DOHH2 (cell line): Measurements from ENCODE around the gene PRKAR2B.

Experiments
- H3F3A ChIP-seq: fragments of 200-600 bp; sonication (generic), shearing (Covaris generic); 2 replicates; pipeline ENCODE4 v1.6.0; 2016; ENCODE audit warnings: antibody characterized with exemption, mild to moderate bottlenecking; ENCODE audit not compliant: control insufficient read depth, insufficient read depth
- H3K27ac ChIP-seq: fragments of 200-600 bp; sonication (generic); 2 replicates; pipeline ENCODE4 v1.5.1; 2014; ENCODE audit warnings: low read depth, mild to moderate bottlenecking, low read length, moderate library complexity
- H3K27me3 ChIP-seq: fragments of 200-600 bp; sonication (generic); 2 replicates; pipeline ENCODE4 v1.6.1; 2014; ENCODE audit warnings: mild to moderate bottlenecking, low read length, mixed read lengths; ENCODE audit not compliant: control insufficient read depth
- H3K36me3 ChIP-seq: fragments of 200-600 bp; sonication (generic); 2 replicates; pipeline ENCODE4 v1.6.1; 2014; ENCODE audit warnings: mild to moderate bottlenecking, low read length, moderate library complexity, mixed read lengths; ENCODE audit not compliant: control insufficient read depth
- H3K4me1 ChIP-seq: fragments of 200-600 bp; sonication (generic); 2 replicates; pipeline ENCODE4 v1.6.1; 2014; ENCODE audit warnings: mild to moderate bottlenecking, low read length, mixed read lengths; ENCODE audit not compliant: control insufficient read depth
- H3K4me2 ChIP-seq: fragments of 200-600 bp; sonication (generic); 2 replicates; pipeline ENCODE4 v1.6.0; 2014; ENCODE audit warnings: mild to moderate bottlenecking, low read length, moderate library complexity
- H3K4me3 ChIP-seq: fragments of 200-600 bp; sonication (generic); 2 replicates; pipeline ENCODE4 v1.5.1; 2014; ENCODE audit warnings: mild to moderate bottlenecking, low read length, mixed read lengths
- H3K79me2 ChIP-seq: fragments of 200-600 bp; sonication (generic); 2 replicates; pipeline ENCODE4 v1.6.1; 2014; ENCODE audit warnings: mild to moderate bottlenecking, low read length, mixed read lengths; ENCODE audit not compliant: control insufficient read depth
- H3K9me2 ChIP-seq: fragments of 200-600 bp; sonication (generic); replicated peaks from 2 replicates; pipeline ENCODE4 v1.6.1; 2014; ENCODE audit warnings: mild to moderate bottlenecking, low read length, mixed read lengths; ENCODE audit not compliant: control insufficient read depth
- H3K9me3 ChIP-seq: fragments of 200-600 bp; sonication (generic); 2 replicates; pipeline ENCODE4 v1.6.1; 2014; ENCODE audit warnings: antibody characterized with exemption, low read length, mixed read lengths; ENCODE audit not compliant: control insufficient read depth, insufficient read depth
- H4K20me1 ChIP-seq: fragments of 200-600 bp; sonication (generic); 2 replicates; pipeline ENCODE4 v1.6.0; 2014; ENCODE audit warnings: low read depth, mild to moderate bottlenecking, antibody characterized with exemption, low read length, moderate library complexity; ENCODE audit not compliant: control insufficient read depth, insufficient read depth
- EZH2phosphoT487 ChIP-seq: fragments of 200-600 bp; sonication (generic); IDR thresholded peaks from 2 replicates; pipeline ENCODE4 v1.6.1; 2017; ENCODE audit warnings: borderline replicate concordance, mild to moderate bottlenecking, antibody characterized with exemption, low read length, moderate library complexity, mixed read lengths
- TF ChIP-seq, protein P1 (sequence below): fragments of 200-600 bp; sonication (generic); IDR thresholded peaks from one replicate; pipeline ENCODE4 v1.5.1; 2014; ENCODE audit warnings: antibody characterized with exemption, mild to moderate bottlenecking, low read depth, low read length; ENCODE audit not compliant: poor library complexity, severe bottlenecking

Gene PRKAR2B

DNA sequence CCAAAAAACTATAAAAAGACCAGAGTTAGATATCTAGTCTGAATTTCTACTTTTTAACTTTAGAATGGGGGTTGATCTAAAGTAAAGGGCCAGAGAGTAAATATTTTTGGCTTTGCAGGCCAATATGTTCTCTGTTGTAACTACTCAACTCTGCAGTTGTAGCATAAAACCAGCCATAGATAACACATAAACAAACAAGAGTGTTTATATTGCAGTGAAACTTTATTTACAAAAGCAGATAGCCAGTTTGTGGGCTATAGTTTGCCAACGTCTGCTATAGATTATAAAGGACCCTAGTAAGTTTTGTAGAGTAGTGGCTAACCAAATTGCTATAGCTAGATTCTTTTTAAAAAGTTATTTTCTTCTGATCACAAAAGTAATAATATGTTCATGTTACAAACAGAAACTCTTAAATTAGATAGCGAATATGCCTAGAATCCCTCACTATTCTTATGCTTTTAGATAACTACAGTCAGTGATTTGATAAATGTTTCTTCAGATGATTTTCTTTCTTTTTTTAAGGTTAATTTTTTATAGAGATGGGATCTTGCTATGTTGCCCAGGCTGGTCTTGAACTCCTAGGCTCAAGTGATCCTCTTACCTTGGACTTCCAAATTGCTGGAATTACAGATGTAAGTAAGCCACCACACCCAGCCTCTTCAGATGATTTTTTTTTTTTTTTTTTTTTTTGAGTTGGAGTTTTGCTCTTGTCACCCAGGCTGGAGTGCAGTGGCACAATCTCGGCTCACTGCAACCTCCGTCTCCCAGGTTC is 100.7 kb downstream of the PRKAR2B start:
- Histone ChIP-seq H3K4me1 (peaks cover 88% of the 10 kb centered on the region), H3F3A (peaks cover 37% of the 10 kb centered on the region), H3K4me2 (peak overlapping the region; percentile 59), H3K9me3 (no peaks in the 10 kb centered on the region), H3K79me2 (peaks cover 21% of the 10 kb centered on the region), H3K4me3 (peak overlapping the region; percentile 54), H3K9me2 (no peaks in the 10 kb centered on the region), H3K27me3 (no peaks in the 10 kb centered on the region), H4K20me1 (no peaks in the 10 kb centered on the region), H3K27ac (peak overlapping the region; percentile 86), H3K36me3 (peaks cover 41% of the 10 kb centered on the region)
- TF ChIP-seq, protein P1, sequence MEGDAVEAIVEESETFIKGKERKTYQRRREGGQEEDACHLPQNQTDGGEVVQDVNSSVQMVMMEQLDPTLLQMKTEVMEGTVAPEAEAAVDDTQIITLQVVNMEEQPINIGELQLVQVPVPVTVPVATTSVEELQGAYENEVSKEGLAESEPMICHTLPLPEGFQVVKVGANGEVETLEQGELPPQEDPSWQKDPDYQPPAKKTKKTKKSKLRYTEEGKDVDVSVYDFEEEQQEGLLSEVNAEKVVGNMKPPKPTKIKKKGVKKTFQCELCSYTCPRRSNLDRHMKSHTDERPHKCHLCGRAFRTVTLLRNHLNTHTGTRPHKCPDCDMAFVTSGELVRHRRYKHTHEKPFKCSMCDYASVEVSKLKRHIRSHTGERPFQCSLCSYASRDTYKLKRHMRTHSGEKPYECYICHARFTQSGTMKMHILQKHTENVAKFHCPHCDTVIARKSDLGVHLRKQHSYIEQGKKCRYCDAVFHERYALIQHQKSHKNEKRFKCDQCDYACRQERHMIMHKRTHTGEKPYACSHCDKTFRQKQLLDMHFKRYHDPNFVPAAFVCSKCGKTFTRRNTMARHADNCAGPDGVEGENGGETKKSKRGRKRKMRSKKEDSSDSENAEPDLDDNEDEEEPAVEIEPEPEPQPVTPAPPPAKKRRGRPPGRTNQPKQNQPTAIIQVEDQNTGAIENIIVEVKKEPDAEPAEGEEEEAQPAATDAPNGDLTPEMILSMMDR, result no peak
- no peak for TF ChIP-seq EZH2phosphoT487

DNA sequence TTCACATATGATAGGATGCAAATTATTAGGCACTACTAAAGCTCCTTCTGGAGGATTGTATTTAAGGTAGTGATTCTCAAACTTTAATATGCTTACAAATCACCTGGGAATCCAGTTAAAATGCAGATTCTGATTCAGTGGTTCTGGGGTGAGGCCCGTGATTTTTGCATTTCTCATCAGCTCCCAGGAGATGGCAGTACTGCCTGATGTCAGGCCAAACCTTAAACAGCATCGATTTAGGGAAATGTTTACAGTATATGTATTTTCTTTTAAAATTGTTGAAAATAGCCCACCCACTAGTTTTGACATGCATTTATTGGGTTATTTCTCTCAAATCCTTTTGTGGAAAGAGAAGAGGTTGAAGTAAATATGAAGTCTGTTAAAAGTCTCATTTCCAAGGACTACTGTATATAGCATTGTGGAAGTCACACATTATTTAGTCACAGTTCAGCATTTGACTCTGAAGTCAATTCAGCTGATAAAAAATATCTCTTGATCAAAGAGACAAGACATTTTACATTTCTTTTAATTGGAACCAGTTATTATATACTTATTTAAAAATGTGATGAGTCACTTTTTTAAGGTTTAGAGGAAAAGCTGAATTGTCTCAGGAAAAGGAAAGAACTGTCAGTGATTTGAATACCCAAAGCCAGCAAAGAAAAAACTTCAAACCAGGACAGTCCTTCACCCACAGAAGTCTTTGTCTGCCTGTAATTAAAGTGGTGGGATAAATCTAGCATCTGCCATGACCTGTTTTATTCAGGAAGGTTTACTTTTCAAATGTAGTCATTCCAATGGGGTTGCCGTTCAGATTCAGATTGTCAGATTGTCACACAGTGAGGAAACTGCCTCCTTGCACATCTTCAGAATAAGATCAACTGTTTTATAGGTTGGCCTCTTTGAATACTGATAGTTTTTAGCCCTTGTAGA is 103.2 kb downstream of the PRKAR2B start:
- Histone ChIP-seq H3K36me3 (peaks cover 50% of the 10 kb centered on the region), H3K27me3 (no peaks in the 10 kb centered on the region), H4K20me1 (no peaks in the 10 kb centered on the region), H3K4me3 (peak overlapping the region; percentile 48), H3K27ac (peak overlapping the region; percentile 86), H3K4me2 (peak overlapping the region; percentile 73), H3F3A (peaks cover 37% of the 10 kb centered on the region), H3K4me1 (peaks cover 77% of the 10 kb centered on the region), H3K9me2 (no peaks in the 10 kb centered on the region), H3K9me3 (no peaks in the 10 kb centered on the region), H3K79me2 (peaks cover 14% of the 10 kb centered on the region)
- TF ChIP-seq EZH2phosphoT487, result no peak
- TF ChIP-seq, protein P1, result peak; percentile 95

DNA sequence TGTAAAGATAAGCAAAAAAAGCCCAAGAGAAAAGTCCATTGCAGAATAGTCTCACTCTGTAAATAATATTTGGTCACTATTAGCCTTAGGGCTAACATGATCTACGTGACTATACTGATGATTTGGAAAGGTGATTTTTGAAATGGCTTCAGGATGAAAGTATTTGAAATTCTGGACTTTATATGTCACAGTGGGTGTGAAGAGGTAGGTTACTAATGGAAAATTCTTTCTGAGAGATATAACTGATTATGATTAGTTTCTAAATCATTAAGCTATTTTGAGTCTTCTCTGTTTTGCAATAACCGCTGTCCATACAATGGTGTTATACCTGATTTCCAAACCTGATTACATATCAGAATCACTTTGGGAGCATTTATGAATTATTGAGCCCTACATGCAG is 104.2 kb downstream of the PRKAR2B start:
- Histone ChIP-seq H3K4me1 (peaks cover 71% of the 10 kb centered on the region), H3F3A (peaks cover 33% of the 10 kb centered on the region), H3K79me2 (0 out of 2 replicates have a peak, but pooled peaks cover 6% of the 10 kb centered on the region), H3K4me2 (no peak overlapping the region; the same call in 1 of the 2 replicates), H3K27me3 (no peaks in the 10 kb centered on the region), H3K27ac (peak overlapping the region; percentile 86; the same call in 1 of the 2 replicates), H3K9me2 (no peaks in the 10 kb centered on the region), H3K36me3 (peaks cover 52% of the 10 kb centered on the region), H3K9me3 (no peaks in the 10 kb centered on the region), H3K4me3 (no peak overlapping the region), H4K20me1 (no peaks in the 10 kb centered on the region)
- no peak for TF ChIP-seq EZH2phosphoT487
- TF ChIP-seq, protein P1, result no peak
